Stimulated activated CD4-positive, alpha-beta T cell treated with anti-CD3 and anti-CD28 coated beads, TNF-alpha, amount 100 ng/mL, for 1 hour (primary cell): ENCODE results near the gene FAM3C.
A peak's percentile ranks its signal among the peaks of the same experiment; 100 is the strongest.
"Not testable (repeated sequence)": the region's sequence is repeated elsewhere in the genome, so short reads cannot be mapped to it uniquely, and the experiment has no call there.

ENCODE experiments used
- DNase-seq, 3 donors: peaks; one replicate each; pipeline ENCODE4 v3.0.0-alpha.2; 2020; ENCODE audit warnings: low read depth in 3 of 3, low spot score in 1 of 3

Gene FAM3C, protein sequence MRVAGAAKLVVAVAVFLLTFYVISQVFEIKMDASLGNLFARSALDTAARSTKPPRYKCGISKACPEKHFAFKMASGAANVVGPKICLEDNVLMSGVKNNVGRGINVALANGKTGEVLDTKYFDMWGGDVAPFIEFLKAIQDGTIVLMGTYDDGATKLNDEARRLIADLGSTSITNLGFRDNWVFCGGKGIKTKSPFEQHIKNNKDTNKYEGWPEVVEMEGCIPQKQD

DNA sequence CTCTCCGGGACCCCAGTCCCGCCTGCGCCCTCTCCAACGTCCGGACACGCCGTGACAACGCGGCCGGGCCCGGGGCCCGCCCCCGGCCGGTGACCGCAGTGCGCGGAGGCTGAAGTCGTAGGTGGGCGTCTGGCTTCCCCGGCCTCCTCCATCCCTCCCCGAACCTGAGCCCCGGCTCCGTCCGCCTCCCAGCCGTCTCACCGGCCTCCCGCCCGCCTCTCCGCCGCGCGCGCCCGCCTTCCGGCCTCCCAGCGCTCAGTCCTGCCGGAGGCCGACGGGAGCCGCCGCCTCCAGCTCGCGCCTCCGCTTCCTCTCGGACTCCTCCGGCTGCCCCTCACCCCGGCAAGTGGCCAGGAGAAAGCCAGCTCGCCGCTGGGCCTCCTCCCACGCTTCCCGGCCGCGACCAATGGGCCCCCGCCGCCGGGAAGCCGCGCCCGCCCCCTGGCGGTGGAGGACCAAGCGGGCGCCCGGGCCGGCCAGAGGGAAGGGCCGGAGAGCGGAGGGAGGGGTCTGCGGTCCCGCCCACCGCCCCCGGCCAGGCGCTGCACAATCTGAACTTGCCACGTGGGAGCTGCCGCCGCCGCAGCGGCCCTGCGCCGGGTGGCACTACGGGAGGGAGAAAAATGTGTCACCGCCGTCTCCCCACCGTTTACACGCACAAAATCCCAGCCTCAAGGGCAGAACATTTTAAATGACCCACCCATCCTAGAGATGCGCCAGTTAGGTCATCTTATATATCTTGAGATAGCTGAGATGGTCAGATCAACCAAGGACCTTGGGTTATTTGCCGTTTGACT is at the start of gene FAM3C:
Gene FAM3C (minus strand): TSS at position 348 of the 797 bp plus-strand sequence. CDS start 13,339 bp downstream, outside the sequence.
- peak; percentile 37 to 83 (median 60) for DNase-seq

DNA sequence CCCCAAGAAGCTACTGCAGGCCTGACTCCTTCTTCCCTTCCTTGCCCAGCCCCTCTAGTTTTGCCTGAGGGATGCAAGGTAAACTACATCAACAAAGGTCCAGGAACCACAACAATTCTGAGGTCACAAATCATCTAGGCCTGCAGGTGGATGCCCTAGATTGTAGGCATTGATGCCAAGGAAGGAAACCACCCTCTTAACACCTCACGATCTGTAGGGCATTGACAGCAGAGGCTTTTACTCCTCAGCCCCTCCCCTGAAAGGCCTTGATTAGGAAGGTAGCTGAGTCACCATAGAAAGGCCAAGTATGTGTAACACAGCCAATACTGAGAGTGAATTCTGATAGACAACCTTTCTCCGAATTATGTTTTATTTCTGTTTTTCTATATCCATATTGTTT is 46.7 kb upstream of the FAM3C start:
- peak in 1 of 3 donors; percentile 9 for DNase-seq

DNA sequence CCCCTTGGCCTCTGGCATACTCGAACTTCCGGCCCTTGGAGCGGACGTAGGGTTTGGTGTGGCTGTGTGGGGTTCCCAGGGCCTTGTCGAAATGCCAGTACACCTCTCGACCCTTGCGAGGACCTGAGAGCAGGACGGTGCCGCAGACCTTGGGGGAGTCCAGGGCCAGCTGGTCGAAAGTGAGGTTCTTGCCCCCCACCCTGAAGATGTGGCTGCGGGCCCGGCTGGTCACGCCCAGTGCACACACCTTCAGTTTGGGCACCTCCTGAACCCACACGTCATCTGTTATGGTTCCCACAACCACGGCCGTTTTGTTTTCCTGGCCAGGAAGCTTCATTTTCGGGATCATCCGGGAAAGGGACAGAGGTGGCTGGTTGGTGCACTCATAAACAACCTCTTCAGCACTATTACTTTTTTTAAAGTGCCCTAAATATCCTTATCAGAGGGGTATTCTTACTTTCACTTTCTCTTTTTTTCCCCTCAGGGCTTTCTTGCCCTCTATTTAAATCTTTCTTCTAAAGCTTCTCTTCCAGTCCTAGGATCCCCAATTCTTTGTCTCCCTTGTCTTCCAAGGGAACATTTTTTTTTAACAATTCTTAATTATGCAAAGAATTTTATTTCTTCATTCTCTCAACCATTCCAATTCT is 44.9 kb upstream of the FAM3C start:
- no peak for DNase-seq

DNA sequence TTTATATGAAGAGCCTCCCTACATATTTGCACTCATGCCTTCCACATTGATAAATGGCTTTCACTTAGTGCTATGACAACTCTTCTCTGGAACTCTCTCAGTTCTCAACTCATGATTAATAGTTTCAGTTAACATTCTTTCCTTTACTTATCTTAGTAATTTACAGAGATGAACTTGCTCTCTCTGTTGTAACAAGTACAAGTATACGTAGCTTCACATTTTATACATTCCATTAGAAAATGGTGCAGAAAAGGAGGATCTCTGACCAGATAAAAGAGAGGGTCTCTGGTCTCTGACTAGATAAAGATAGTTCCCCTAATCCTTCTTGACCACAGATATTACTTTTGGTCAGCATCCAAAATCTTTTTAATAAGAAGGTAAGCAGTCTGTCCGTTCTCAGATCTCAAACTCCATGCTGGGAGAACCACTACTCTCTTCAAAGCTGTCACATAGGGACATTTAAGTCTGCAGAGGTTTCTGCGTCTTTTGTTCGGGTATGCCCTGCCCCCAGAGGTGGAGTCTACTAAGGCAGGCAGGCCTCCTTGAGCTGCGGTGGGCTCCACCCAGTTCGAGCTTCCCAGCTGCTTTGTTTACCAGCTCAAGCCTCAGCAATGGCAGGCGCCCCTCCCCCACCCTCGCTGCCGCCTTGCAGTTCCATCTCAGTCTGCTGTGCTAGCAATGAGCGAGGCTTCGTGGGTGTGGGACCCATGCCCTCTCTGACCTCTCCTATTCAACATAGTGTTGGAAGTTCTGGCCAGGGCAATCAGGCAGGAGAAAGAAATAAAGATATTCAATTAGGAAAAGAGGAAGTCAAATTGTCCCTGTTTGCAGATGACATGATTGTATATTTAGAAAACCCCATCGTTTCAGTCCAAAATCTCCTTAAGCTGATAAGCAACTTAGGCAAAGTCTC is 42.2 kb upstream of the FAM3C start:
- DNase-seq = peak; percentile 33 to 55 (median 51)

DNA sequence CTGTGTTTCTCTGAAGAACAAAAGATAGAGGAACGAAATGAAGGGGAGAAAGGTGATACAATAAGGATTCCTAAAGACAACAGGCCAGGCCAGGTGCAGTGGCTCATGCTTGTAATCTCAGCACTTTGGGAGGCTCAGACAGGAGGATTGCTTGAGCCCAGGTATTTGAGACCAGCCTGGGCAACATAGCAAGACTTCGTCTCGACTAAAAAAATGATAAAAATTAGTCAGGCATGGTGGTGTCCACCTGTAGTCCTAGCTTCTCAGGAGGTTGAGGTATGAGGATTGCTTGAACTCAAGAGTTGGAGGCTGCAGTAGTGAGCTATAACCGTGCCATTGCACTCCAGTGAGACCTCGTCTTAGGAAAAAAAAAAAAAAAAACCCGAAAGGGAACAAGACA is 41.4 kb upstream of the FAM3C start:
- DNase-seq = no peak

DNA sequence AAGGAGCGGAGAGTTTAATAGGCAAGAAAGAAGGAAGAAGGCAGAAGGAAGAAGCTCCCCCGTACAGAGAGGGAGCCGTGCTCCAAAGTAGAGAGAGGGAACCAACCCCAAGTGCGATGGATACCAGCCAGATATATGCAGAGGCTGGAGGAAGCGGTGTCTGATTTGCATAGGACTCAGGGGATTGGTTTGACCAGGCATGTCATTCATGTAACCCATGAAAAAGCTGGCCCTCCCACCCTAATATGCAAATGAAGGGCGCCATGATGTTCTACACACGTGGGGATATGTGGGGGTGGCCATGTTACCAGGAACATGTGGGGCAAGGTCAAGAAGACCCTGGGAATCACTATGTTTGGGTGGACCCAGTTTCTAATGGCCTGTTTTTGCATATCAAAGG is 40.6 kb upstream of the FAM3C start:
- no peak for DNase-seq

DNA sequence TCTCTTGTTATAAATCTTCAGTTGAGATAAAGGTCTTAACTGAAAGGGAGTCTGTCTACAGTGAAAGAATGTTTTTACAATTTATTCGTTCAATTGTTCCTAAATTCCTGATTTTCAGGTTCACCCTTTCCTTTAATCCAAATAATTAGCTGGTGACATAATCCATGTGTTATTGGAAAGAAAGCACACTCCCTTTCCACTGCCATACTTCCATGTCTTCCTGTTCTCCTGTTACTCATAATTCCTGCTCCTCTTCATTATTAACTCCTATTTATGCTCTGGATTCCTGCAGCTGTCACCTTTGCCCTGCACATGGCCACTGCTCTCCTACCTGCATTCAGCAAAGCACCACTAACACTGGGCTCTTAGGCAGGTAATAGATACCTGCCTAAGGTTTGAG is 40.0 kb upstream of the FAM3C start:
- DNase-seq = no peak

DNA sequence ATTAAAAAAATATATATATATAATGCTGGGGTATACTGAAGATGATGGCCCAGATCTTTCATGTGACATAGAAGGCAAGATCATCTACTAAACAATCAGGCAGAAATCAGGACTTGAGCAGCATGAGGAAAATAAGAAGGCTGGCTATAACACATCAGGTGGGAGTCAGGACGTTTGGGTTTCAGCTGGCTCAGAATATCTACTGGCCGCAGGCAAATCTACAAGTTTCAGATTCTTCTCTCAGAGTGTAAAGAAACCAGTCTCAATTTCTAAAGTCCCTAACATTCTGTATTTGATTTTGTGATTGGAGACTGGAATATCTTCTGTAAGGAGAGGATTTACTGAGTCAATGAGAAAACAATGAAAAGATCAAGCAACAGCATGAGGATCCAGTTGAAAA is 37.7 kb upstream of the FAM3C start:
- DNase-seq = no peak

DNA sequence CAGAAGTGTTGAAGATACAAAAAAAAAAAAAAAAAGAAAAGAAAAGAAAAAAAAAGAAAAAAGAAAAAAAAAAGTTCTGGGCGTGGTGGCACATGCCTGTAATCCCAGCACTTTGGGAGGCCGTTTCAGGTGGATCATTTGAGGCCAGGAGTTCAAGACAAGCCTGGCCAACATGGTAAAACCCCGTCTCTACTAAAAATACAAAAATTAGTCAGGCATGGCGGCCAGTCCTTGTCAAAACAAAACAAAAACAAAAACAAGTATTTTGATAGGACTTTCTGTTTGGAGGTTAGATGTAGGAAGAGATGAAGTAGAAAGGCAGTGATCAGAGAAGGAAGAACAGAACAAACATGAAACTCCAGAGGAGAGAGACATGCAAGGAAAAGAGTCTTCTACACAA is 36.4 kb upstream of the FAM3C start:
- not testable (repeated sequence) for DNase-seq

DNA sequence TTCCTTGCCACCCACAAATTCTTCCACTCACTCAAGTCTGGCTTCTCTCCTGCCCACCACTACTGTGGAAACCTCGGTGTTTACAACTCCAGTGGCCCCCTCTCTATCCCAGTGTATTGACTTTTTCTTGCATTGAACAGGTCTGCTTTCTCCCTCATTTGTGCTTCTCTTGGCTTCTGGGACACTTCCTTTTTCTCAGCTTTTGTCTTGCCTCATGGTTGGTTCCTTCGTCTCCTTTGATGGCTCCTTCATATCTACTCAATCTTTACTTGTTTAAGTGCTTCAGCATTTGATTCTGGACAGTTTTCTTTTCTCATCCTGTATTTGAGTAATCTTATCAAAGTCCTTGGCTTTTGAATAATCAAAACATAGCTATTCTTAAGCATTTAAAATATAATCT is 35.9 kb upstream of the FAM3C start:
- no peak for DNase-seq

DNA sequence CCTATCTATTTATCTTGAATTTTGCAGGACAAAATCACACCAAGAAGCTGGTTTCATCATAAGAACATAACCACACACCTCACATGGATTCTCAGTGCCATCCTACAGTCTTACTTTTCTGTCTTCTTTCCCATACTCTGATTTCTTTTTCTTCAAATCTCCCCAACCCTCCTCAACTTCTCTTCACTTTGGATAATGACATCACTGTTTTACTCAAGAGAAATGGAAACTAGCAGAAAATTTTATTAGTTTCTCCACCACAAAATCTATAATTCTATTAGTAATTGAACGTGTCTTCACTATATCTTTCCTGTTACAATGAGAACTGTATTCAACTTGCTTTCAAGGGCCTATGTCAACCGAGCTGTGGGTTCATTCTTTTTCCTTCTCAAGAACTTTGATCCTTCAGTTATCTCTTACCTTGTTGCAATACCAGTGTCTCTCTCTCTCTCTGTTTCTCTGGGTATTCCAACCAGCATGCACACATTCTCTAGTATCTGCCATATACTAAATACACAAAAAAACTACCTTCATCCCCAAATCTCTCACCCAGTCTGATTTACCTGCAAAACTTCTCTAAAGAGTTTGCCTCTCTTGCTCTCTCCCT is 35.4 kb upstream of the FAM3C start:
- no peak for DNase-seq

DNA sequence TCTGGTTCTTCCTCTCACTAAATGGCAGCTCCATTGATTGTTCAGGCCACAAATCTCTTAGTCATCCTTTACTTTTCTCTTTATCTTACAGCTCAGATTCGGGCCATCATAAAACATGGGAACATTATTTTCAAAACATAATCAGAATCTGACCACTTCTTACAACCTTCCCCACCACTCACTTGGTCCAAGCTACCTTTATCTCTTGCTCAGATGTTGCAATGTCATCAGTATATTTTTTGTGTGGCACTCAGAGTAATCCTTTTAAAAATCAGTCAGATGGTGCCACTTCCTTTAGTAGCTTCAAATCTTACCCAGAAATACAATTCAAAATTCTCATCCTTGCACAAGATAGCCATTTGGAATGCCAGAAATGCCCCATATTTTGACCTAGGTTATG is 34.5 kb upstream of the FAM3C start:
- DNase-seq = no peak

DNA sequence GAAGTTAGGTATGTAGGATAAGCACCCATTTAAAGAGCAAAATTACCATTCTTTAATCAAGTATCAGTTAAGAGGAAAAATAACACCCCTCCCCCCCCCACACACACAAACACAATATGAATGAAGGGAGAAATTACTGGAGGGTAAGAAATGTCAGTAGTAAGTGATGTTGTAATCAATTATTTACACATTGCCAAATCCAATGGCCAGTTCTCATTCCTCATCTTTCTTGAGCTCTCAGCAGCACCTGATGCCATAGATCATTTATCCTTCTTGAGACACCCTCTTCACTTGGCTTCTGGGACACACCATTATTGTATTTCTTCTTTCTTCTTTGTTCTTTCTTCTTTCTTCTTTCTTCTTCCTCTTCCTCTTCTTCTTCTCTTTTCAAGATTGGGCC is 33.7 kb upstream of the FAM3C start:
- DNase-seq = no peak

DNA sequence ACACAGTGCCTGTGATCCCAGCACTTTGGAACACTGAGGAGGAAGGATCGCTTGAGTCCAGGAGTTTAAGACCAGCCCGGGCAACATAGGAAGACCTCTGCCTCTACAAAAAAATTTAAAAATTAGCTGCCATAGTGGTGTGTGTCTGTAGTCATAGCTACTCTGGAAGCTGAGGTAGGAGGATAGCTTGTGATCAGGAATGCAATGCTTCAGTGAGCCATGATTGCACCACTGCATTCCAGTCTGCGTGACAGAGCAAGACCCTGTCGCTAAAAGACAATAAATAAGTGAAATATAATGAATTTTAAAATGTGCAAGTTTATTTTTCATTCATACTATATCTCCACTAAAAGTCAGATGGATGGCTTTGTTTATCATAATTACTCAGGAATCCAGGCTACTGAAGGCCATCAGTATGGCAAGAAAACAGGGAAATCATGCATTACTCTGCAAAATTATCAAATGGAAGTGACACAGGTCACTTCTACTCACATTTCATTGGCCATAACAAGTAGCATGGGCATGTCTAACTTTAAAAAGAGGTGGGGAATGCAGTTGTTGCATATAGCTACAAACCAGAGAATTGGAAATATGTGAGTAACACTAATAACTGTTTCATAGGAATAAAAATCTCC is 32.9 kb upstream of the FAM3C start:
- DNase-seq = no peak

DNA sequence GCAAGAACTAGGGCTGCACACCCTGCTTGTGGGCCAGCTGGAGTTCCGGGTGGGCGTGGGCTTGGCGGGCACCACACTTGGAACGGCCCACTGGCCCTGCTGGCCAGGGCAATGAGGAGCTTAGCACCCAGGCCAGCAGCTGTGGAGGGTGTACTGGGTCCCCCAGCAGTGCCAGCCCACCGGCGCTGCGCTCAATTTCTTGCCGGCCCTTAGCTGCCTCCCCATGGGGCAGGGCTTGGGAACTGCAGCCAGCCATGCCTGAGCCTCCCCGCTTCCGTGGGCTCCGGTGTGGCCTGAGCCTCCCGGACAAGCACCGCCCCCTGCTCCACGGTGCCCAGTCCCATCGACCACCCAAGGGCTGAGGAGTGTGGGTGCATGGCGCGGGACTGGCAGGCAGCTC is 25.6 kb upstream of the FAM3C start:
- DNase-seq = not testable (repeated sequence)

DNA sequence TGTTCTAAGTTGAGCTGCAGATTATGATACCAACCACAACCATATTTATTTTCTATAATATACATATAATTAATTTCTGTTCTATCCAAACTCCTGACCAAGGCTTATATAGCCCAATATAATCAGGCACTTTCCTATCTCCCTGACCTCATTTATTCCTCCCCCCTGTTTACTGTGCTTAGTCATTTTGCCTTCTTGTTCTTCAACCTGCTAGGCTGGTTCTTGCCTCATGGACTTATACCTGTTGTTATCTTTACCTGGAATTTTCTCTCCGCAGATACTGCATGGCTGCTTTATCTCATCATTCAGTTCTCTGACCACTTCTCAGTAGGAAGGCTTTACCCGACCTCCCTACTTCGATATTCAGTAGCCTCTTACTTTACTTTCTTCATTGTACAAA is 24.9 kb upstream of the FAM3C start:
- no peak for DNase-seq

DNA sequence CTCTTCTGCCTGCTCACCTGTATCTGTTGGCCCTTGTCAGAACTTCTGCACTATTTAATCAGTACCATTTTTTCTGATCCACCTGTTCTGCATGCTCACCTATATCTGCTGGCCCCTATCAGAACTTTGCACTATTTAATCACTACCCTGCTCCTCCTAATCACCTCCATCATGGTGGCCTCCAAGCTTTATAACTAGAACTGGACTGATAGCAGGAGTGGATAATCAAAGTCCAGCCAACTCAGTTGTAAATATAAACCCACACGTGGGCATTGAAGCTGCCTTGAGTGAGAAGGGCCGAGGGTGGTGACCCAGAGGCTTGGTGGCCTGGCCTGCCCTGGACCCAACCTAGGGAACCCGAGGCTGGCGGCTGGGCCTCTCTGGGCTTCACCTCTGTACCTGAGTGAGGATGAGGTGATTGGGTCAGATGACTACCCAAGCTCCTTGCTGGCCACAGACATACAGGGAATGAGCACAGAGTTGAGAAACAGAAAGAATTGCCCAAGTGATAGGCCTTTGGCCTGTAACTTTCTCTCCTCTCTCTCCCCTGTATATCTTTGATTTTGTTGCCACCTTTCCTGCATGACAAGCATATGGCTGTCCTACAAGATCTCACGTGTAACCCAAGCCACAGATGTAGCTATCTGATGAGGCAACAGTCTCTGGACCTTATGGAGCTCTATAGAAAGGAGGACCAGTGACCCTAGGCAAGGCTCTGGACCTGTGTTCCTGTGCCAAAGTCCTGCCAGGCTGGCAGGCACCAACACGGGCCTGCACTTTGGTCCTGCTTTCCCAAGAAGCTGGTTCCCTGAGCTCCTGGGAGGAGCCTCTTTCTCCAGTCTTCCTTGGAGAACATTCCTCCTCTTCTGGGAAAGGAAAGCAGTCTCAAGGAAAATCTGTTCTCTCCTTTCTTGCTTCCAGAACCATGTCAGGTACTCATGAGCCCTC is 23.4 kb upstream of the FAM3C start:
- no peak for DNase-seq

DNA sequence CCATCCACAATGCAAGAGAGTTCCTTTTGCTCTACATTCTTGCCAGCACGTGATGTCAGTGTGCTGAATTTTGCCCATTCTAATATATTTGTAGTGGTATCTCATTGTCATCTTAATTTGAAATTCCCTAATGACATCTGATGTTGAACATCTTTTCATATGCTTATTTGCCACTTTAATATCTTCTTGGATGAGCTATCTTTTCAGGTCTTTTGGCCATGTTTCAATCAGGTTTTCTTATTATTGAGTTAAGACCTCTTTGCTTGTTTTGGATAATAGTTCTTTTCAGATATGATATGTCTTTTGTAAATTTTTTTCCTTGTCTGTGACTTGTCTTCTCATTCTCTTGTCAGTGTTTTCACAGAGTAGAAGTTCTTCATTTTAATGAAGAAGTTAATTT is 20.4 kb upstream of the FAM3C start:
- DNase-seq = no peak

DNA sequence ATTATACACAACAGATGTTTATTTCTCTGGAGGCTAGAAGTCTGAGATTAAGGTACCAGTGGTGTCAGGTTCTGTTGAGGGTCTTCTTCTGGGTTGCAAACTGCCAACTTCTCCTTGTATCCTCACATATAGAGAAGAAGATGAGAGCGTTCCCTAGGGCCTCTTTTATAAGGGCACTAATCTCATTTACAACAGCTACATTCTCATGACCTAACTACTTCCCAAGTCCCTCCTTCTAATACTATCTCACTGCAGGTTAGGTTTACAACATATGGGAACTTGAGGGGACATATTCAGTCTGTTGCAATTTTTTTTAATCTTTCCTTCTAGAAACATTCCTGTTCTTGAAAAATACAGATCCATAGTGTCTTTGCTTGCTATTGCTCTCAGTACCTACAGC is 18.3 kb upstream of the FAM3C start:
- DNase-seq = no peak
